K562 (cell line): Measurements from ENCODE around the gene BMP2K. TPM values are rescaled to one million over a fixed set of nuclear protein-coding genes. Genes with fewer than 3 reads are reported as not detected.

Experiments used
- ASH1L ChIP-seq: fragments of 450-650 bp; IDR thresholded peaks from 2 replicates; pipeline ENCODE4 v1.6.1; 2018; ENCODE audit warnings: borderline replicate concordance, mild to moderate bottlenecking, low read depth; ENCODE audit not compliant: partially characterized antibody
- CBX8 ChIP-seq: fragments of 200-600 bp; sonication (generic); IDR thresholded peaks from 2 replicates; pipeline ENCODE4 v1.6.1; 2012; ENCODE audit warnings: borderline replicate concordance, mixed run types, low read depth, mild to moderate bottlenecking, moderate library complexity, mixed read lengths, low read length, control low read depth, inconsistent platforms; ENCODE audit not compliant: poor library complexity, severe bottlenecking; ENCODE audit errors: extremely low read depth
- HDAC2 ChIP-seq: fragments of 450-650 bp; IDR thresholded peaks from 2 replicates; pipeline ENCODE4 v1.6.1; 2016; ENCODE audit warnings: mild to moderate bottlenecking
- JUNB ChIP-seq: fragments of 450-650 bp; formaldehyde crosslinking; conservative IDR thresholded peaks from 2 replicates; pipeline ENCODE4 v1.4.0; 2020; ENCODE audit warnings: mild to moderate bottlenecking
- KHSRP ChIP-seq: fragments of 450-650 bp; IDR thresholded peaks from 2 replicates; pipeline ENCODE4 v1.6.1; 2017
- LEF1 ChIP-seq: fragments of 450-650 bp; IDR thresholded peaks from 2 replicates; pipeline ENCODE4 v1.6.1; 2016; ENCODE audit warnings: mild to moderate bottlenecking
- NCOA1 ChIP-seq: fragments of 450-650 bp; IDR thresholded peaks from 2 replicates; pipeline ENCODE4 v1.6.1; 2016; ENCODE audit warnings: low read depth
- NFE2 ChIP-seq: IDR thresholded peaks from 2 replicates; pipeline ENCODE4 v1.6.1; 2014; ENCODE audit warnings: antibody characterized with exemption, low read depth
- NR2C1 ChIP-seq, 2 experiments: fragments of 450-650 bp; IDR thresholded peaks; 2 replicates each; pipeline ENCODE4 v1.6.1; 2017; ENCODE audit warnings: mild to moderate bottlenecking in 2 of 2, antibody characterized with exemption in 1 of 2, inconsistent platforms in 1 of 2, missing compliant biosample characterization in 1 of 2, missing genetic modification characterization in 1 of 2
- TAF1 ChIP-seq: IDR thresholded peaks from 2 replicates; pipeline ENCODE4 v1.6.1; 2011; ENCODE audit warnings: mild to moderate bottlenecking, low read length, moderate library complexity; ENCODE audit not compliant: insufficient read depth, control insufficient read depth, severe bottlenecking; ENCODE audit errors: extremely low read depth
- TCF3 ChIP-seq: sonication (generic); formaldehyde crosslinking; IDR thresholded peaks from 2 replicates; pipeline ENCODE4 v1.4.0; 2020; ENCODE audit warnings: mild to moderate bottlenecking, missing genetic modification reagents
- TRIM24 ChIP-seq, 2 experiments: fragments of 450-650 bp; IDR thresholded peaks; 2 replicates each; pipeline ENCODE4 v1.6.1; 2016
- ZFP30 ChIP-seq: fragments of 250-450 bp; sonication (Bioruptor Pico); IDR thresholded peaks from 2 replicates; pipeline ENCODE4 v1.8.0; 2022; ENCODE audit warnings: moderate library complexity, mild to moderate bottlenecking, inconsistent platforms, borderline replicate concordance
- ZFPM2 ChIP-seq: fragments of 250-450 bp; sonication (Bioruptor Pico); IDR thresholded peaks from 2 replicates; pipeline ENCODE4 v1.5.1; 2022; ENCODE audit warnings: mild to moderate bottlenecking
- ZNF408 ChIP-seq: fragments of 250-450 bp; sonication (Bioruptor Pico); IDR thresholded peaks from 2 replicates; pipeline ENCODE4 v1.4.0; 2020; ENCODE audit warnings: low read depth, mild to moderate bottlenecking, moderate library complexity
- ZNF644 ChIP-seq: fragments of 200-800 bp; sonication (Bioruptor generic); IDR thresholded peaks from 2 replicates; pipeline ENCODE4 v1.6.1; 2016; ENCODE audit warnings: low read depth, missing genetic modification characterization, missing compliant biosample characterization
- ZNF695 ChIP-seq: fragments of 450-650 bp; formaldehyde crosslinking; IDR thresholded peaks from 2 replicates; pipeline ENCODE4 v1.4.0; 2020; ENCODE audit warnings: mild to moderate bottlenecking, moderate library complexity
- ZNF785 ChIP-seq: fragments of 250-450 bp; sonication (Bioruptor Pico); IDR thresholded peaks from 2 replicates; pipeline ENCODE4 v1.4.0; 2020; ENCODE audit warnings: mild to moderate bottlenecking
- polyA plus RNA-seq, 8 experiments: library from polyadenylated mRNA; depleted of rRNA in 4 of 8; stranded (reverse) in 5 of 8; unstranded in 3 of 8; fragments of >200 nt; fragmentation: Nextera tagmentation in 2 of 8; fragmentation: Illumina TruSeq in 1 of 8; extraction: Ambion mirVana in 2 of 8; extraction: Trizol in 1 of 8; gene quantifications; 2 replicates each; pipeline versions ENCODE4 v1.2.1 to v1.2.3, GENCODE V29; 2011 to 2014; ENCODE audit warnings: inconsistent platforms in 1 of 8, missing spikeins in 1 of 8
- total RNA-seq, 7 experiments: library from RNA; depleted of rRNA in 6 of 7; stranded (reverse); fragments of >200 nt in 6 of 7; fragmentation: Illumina TruSeq in 2 of 7; extraction: Trizol in 2 of 7; gene quantifications; 2 replicates each; pipeline versions ENCODE4 v1.2.1 to v1.2.3, GENCODE V29; 2011 to 2021; ENCODE audit warnings: low replicate concordance in 1 of 7
- TF ChIP-seq, protein P1 (sequence below): fragments of 450-650 bp; formaldehyde crosslinking; IDR thresholded peaks from 2 replicates; pipeline ENCODE4 v1.4.0; 2022; ENCODE audit warnings: mild to moderate bottlenecking, moderate library complexity

The BMP2K gene
- total and polyA plus RNA-seq, 9 of the 15 experiments (the other 6 are each of a cell fraction or from before 2014, with no cell fraction given), result 17.0 to 217 (median 104) TPM

- no peak for TF ChIP-seq CBX8
- TF ChIP-seq NR2C1 (IDR thresholded peaks at IDR 0.05), result peak; percentile 97
- TF ChIP-seq NR2C1 (tag; IDR thresholded peaks at IDR 0.05), result peak; percentile 99
- TF ChIP-seq TAF1, result no peak
- no peak for TF ChIP-seq ZNF695
- peak; percentile 96 for TF ChIP-seq LEF1
- TF ChIP-seq TRIM24 (IDR thresholded peaks at IDR 0.05), result peak; percentile 59 to 73; a peak in 3 of 4 replicates
- TF ChIP-seq NFE2, result peak; percentile 40; the same call in 1 of the 2 replicates
- TF ChIP-seq NCOA1, result peak; percentile 89
- TF ChIP-seq JUNB (CRISPR knock-in tag), result no peak
- no peak for TF ChIP-seq ZFP30 (CRISPR knock-in tag)
- TF ChIP-seq ZFPM2 (CRISPR knock-in tag), result no peak; the same call in 1 of the 2 replicates
- peak; percentile 96 for TF ChIP-seq HDAC2
- TF ChIP-seq ASH1L, result peak; percentile 57
- TF ChIP-seq ZNF408 (CRISPR knock-in tag), result no peak
- peak; percentile 60; the same call in 1 of the 2 replicates for TF ChIP-seq KHSRP
- peak; percentile 73; the same call in 1 of the 2 replicates for TF ChIP-seq ZNF644 (tag)
- TF ChIP-seq ZNF785 (CRISPR knock-in tag), result no peak
- TF ChIP-seq, protein P1, sequence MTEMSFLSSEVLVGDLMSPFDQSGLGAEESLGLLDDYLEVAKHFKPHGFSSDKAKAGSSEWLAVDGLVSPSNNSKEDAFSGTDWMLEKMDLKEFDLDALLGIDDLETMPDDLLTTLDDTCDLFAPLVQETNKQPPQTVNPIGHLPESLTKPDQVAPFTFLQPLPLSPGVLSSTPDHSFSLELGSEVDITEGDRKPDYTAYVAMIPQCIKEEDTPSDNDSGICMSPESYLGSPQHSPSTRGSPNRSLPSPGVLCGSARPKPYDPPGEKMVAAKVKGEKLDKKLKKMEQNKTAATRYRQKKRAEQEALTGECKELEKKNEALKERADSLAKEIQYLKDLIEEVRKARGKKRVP (CRISPR knock-in tag), result peak; percentile 63
- TF ChIP-seq TCF3 (CRISPR knock-in tag), result peak; percentile 95
These were observed 43.6 kb upstream of the BMP2K start (continued) for GRCh38 chr4:78732332-78733104.
